GM18499 (cell line): ENCODE data around the gene DDX56.

Experiments
- ATAC-seq: cut with Tn5 transposase; IDR thresholded peaks from one replicate; pipeline ENCODE4 v1.9.1; 2021; ENCODE audit warnings: moderate number of reproducible peaks; ENCODE audit not compliant: insufficient read depth, unreplicated experiment

DDX56 gene

GRCh38 chr7:44538798-44539668 lies 34.7 kb downstream of the DDX56 start:
- no peak for ATAC-seq

GRCh38 chr7:44538093-44538797 lies 35.5 kb downstream of the DDX56 start:
- ATAC-seq: no peak

- ATAC-seq: no peak
These were observed 36.3 kb downstream of the DDX56 start for GRCh38 chr7:44537442-44537841.

GRCh38 chr7:44536090-44536489 lies 37.6 kb downstream of the DDX56 start:
- no peak for ATAC-seq

GRCh38 chr7:44535348-44536064 lies 38.2 kb downstream of the DDX56 start:
- no peak for ATAC-seq

GRCh38 chr7:44534501-44534900 lies 39.2 kb downstream of the DDX56 start:
- no peak for ATAC-seq

- ATAC-seq: no peak
These were observed 39.6 kb downstream of the DDX56 start for GRCh38 chr7:44534087-44534486.

GRCh38 chr7:44533301-44534055 lies 40.2 kb downstream of the DDX56 start:
- no peak for ATAC-seq

- ATAC-seq: no peak
These were observed 42.0 kb downstream of the DDX56 start for GRCh38 chr7:44531421-44532380.

- no peak for ATAC-seq
These were observed 42.7 kb downstream of the DDX56 start for GRCh38 chr7:44530990-44531389.

- ATAC-seq: no peak
These were observed 48.8 kb downstream of the DDX56 start for GRCh38 chr7:44524811-44525388.

- ATAC-seq: no peak
These were observed 51.4 kb downstream of the DDX56 start for GRCh38 chr7:44522315-44522714.

GRCh38 chr7:44521347-44522095 lies 52.2 kb downstream of the DDX56 start:
- no peak for ATAC-seq

GRCh38 chr7:44520574-44520973 lies 53.1 kb downstream of the DDX56 start:
- no peak for ATAC-seq

- no peak for ATAC-seq
These were observed 54.2 kb downstream of the DDX56 start for GRCh38 chr7:44519546-44519945.

- ATAC-seq: no peak
These were observed 54.9 kb downstream of the DDX56 start for GRCh38 chr7:44518761-44519160.

GRCh38 chr7:44517175-44517574 lies 56.5 kb downstream of the DDX56 start:
- ATAC-seq: no peak
